KMS-11 (cell line): ENCODE data around the gene DUSP8.

Experiments
- H2AFZ ChIP-seq: fragments of 200-600 bp; sonication (generic); 2 replicates; pipeline ENCODE4 v1.6.1; 2016; ENCODE audit warnings: antibody characterized with exemption, mixed run types, low read depth
- H3K27ac ChIP-seq: fragments of 200-600 bp; sonication (generic); 2 replicates; pipeline ENCODE4 v1.6.1; 2016; ENCODE audit warnings: mild to moderate bottlenecking, mixed run types
- H3K27me3 ChIP-seq: fragments of 200-600 bp; sonication (generic); 2 replicates; pipeline ENCODE4 v1.6.1; 2017; ENCODE audit warnings: mild to moderate bottlenecking, low read depth, mixed run types, moderate library complexity; ENCODE audit not compliant: insufficient read depth
- H3K36me3 ChIP-seq: fragments of 200-600 bp; sonication (generic); 2 replicates; pipeline ENCODE4 v1.6.1; 2017; ENCODE audit warnings: mild to moderate bottlenecking, mixed run types; ENCODE audit not compliant: insufficient read depth
- H3K4me1 ChIP-seq: fragments of 200-600 bp; sonication (generic); 2 replicates; pipeline ENCODE4 v1.6.1; 2016; ENCODE audit warnings: mild to moderate bottlenecking, low read depth, mixed run types; ENCODE audit not compliant: poor library complexity, severe bottlenecking
- H3K4me2 ChIP-seq: fragments of 200-600 bp; sonication (generic); 2 replicates; pipeline ENCODE4 v1.7.0; 2016; ENCODE audit warnings: mild to moderate bottlenecking, mixed run types
- H3K4me3 ChIP-seq: fragments of 200-600 bp; sonication (generic); IDR thresholded peaks from 2 replicates; pipeline ENCODE4 v1.6.1; 2017; ENCODE audit warnings: low read depth, low read length, mixed read lengths; ENCODE audit not compliant: insufficient read depth
- H3K79me2 ChIP-seq: fragments of 200-600 bp; sonication (generic); 2 replicates; pipeline ENCODE4 v1.6.1; 2016; ENCODE audit warnings: low read depth, mixed run types; ENCODE audit not compliant: insufficient read depth
- H3K9ac ChIP-seq: fragments of 200-600 bp; sonication (generic); 2 replicates; pipeline ENCODE4 v1.6.1; 2016; ENCODE audit warnings: mild to moderate bottlenecking, mixed run types
- H4K20me1 ChIP-seq: fragments of 200-600 bp; sonication (generic); 2 replicates; pipeline ENCODE4 v1.6.1; 2016; ENCODE audit warnings: mild to moderate bottlenecking, mixed run types; ENCODE audit not compliant: insufficient read depth
- TF ChIP-seq, protein P1 (sequence below): fragments of 200-600 bp; sonication (generic); conservative IDR thresholded peaks from 2 replicates; pipeline ENCODE4 v1.6.1; 2017; ENCODE audit warnings: low read depth, mild to moderate bottlenecking, antibody characterized with exemption, low read length, moderate library complexity, mixed read lengths

Gene DUSP8

GRCh38 chr11:1560002-1560648 is 11.9 kb downstream of the DUSP8 start:
- TF ChIP-seq, protein P1, sequence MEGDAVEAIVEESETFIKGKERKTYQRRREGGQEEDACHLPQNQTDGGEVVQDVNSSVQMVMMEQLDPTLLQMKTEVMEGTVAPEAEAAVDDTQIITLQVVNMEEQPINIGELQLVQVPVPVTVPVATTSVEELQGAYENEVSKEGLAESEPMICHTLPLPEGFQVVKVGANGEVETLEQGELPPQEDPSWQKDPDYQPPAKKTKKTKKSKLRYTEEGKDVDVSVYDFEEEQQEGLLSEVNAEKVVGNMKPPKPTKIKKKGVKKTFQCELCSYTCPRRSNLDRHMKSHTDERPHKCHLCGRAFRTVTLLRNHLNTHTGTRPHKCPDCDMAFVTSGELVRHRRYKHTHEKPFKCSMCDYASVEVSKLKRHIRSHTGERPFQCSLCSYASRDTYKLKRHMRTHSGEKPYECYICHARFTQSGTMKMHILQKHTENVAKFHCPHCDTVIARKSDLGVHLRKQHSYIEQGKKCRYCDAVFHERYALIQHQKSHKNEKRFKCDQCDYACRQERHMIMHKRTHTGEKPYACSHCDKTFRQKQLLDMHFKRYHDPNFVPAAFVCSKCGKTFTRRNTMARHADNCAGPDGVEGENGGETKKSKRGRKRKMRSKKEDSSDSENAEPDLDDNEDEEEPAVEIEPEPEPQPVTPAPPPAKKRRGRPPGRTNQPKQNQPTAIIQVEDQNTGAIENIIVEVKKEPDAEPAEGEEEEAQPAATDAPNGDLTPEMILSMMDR = no peak
- H3K79me2 ChIP-seq = no peaks in the 10 kb centered on the region
- no peaks in the 10 kb centered on the region for H3K27me3 ChIP-seq
- no peaks in the 10 kb centered on the region for H3K4me1 ChIP-seq
- H3K9ac ChIP-seq = no peak overlapping the region
- H4K20me1 ChIP-seq = no peaks in the 10 kb centered on the region
- H3K4me2 ChIP-seq = no peak overlapping the region
- H3K36me3 ChIP-seq = no peaks in the 10 kb centered on the region
- H2AFZ ChIP-seq = no peak overlapping the region
- no peak overlapping the region for H3K27ac ChIP-seq
- no peak overlapping the region for H3K4me3 ChIP-seq

GRCh38 chr11:1559111-1559951 is 12.7 kb downstream of the DUSP8 start:
- H3K9ac ChIP-seq = no peak overlapping the region
- H4K20me1 ChIP-seq = no peaks in the 10 kb centered on the region
- H3K27me3 ChIP-seq = peaks cover 5% of the 10 kb centered on the region; the same call in 1 of the 2 replicates
- no peaks in the 10 kb centered on the region for H3K36me3 ChIP-seq
- no peaks in the 10 kb centered on the region for H3K4me1 ChIP-seq
- H3K79me2 ChIP-seq = no peaks in the 10 kb centered on the region
- H3K4me3 ChIP-seq = no peak overlapping the region
- TF ChIP-seq, protein P1 = no peak
- H3K27ac ChIP-seq = no peak overlapping the region
- H2AFZ ChIP-seq = no peak overlapping the region
- H3K4me2 ChIP-seq = no peak overlapping the region

DNA sequence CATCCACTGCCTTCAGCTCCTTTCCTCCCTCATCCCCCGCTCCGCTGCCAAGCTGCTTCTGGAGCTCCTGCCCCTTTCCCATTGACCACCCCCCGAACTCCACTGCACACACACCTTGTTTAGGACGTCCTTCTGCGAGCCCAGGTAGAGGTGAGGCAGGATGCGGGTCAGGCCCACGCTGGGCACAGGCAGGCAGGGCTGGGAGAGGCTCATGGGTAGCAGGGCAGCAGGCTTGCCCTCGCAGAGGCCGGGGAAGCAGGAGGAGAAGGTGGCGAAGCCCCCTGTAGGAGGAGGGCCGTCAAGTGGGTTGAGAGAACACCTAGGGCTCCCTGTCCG is 13.3 kb downstream of the DUSP8 start:
- H2AFZ ChIP-seq = no peak overlapping the region

GRCh38 chr11:1557904-1558774 is 13.9 kb downstream of the DUSP8 start:
- TF ChIP-seq, protein P1 = no peak
- peaks cover 15% of the 10 kb centered on the region; the same call in 1 of the 2 replicates for H3K27me3 ChIP-seq
- H3K4me2 ChIP-seq = no peak overlapping the region

More for the DNA sequence above, 13.3 kb downstream of the DUSP8 start:
- Histone ChIP-seq H3K4me3 (no peak overlapping the region), H3K27ac (no peak overlapping the region), H3K4me2 (no peak overlapping the region), H3K4me1 (no peaks in the 10 kb centered on the region), H3K9ac (no peak overlapping the region), H4K20me1 (no peaks in the 10 kb centered on the region), H3K27me3 (peaks cover 9% of the 10 kb centered on the region; the same call in 1 of the 2 replicates), H3K79me2 (no peaks in the 10 kb centered on the region), H3K36me3 (no peaks in the 10 kb centered on the region)
- TF ChIP-seq, protein P1 = no peak

More at GRCh38 chr11:1557904-1558774, 13.9 kb downstream of the DUSP8 start:
- no peak overlapping the region for H2AFZ ChIP-seq
- H3K9ac ChIP-seq = no peak overlapping the region
- H3K79me2 ChIP-seq = no peaks in the 10 kb centered on the region
- no peak overlapping the region for H3K4me3 ChIP-seq
- H3K36me3 ChIP-seq = no peaks in the 10 kb centered on the region
- H3K27ac ChIP-seq = no peak overlapping the region
- H3K4me1 ChIP-seq = no peaks in the 10 kb centered on the region
- H4K20me1 ChIP-seq = no peaks in the 10 kb centered on the region
